Calu3 (cell line): ENCODE results near the gene RANBP3L. TPM values are rescaled to one million over a fixed set of nuclear protein-coding genes. Genes with fewer than 3 reads are reported as not detected.

Experiments used
- BruUV-seq: library from RNA; stranded (reverse); fragments of 400-500 nt; replicated peaks from 2 replicates; lab custom pipeline; 2021; lab: Mats Ljungman, UMichigan
- CTCF ChIA-PET: fragments of 300-600 bp; sonication (Branson Sonifier 250); formaldehyde crosslinking; loops from one replicate; lab custom pipeline; 2022; ENCODE audit warnings: antibody characterized with exemption; lab: Charles Lee
- DNase-seq: peaks from one replicate; pipeline ENCODE4 v3.0.0; 2022
- H3K27ac Mint-ChIP-seq: one replicate; pipeline ENCODE4 v1.8.0; 2022; ENCODE audit warnings: mixed read lengths; ENCODE audit not compliant: unreplicated experiment
- H3K27me3 Mint-ChIP-seq: one replicate; pipeline ENCODE4 v1.8.0; 2022; ENCODE audit warnings: mixed read lengths; ENCODE audit not compliant: unreplicated experiment
- H3K36me3 Mint-ChIP-seq: one replicate; pipeline ENCODE4 v1.8.0; 2022; ENCODE audit warnings: mild to moderate bottlenecking, moderate library complexity, mixed read lengths; ENCODE audit not compliant: insufficient read depth, unreplicated experiment
- H3K4me1 Mint-ChIP-seq: one replicate; pipeline ENCODE4 v1.8.0; 2022; ENCODE audit warnings: mild to moderate bottlenecking, low read depth, mixed read lengths; ENCODE audit not compliant: unreplicated experiment
- H3K4me3 Mint-ChIP-seq: one replicate; pipeline ENCODE4 v1.8.0; 2022; ENCODE audit warnings: mild to moderate bottlenecking, low read depth, moderate library complexity, mixed read lengths; ENCODE audit not compliant: unreplicated experiment
- H3K9me3 Mint-ChIP-seq: one replicate; pipeline ENCODE4 v1.8.0; 2022; ENCODE audit warnings: low read depth, mixed read lengths; ENCODE audit not compliant: unreplicated experiment
- intact Hi-C: fragments of 100-400 bp; cut with micrococcal nuclease; formaldehyde crosslinking; loops from one replicate; pipeline ENCODE4 v1.10.0; 2022; ENCODE audit not compliant: unreplicated experiment
- total RNA-seq: library from RNA; stranded (reverse); gene quantifications from 2 replicates; pipeline ENCODE4 v1.2.3, GENCODE V29; 2022
- TF ChIP-seq, protein P1 (sequence below): fragments of 200-600 bp; IDR thresholded peaks from one replicate; pipeline ENCODE4 v1.8.0; 2022; ENCODE audit warnings: antibody characterized with exemption; ENCODE audit not compliant: unreplicated experiment

Gene RANBP3L
- total RNA-seq, 1 experiment from 2014 or later = not detected

DNA sequence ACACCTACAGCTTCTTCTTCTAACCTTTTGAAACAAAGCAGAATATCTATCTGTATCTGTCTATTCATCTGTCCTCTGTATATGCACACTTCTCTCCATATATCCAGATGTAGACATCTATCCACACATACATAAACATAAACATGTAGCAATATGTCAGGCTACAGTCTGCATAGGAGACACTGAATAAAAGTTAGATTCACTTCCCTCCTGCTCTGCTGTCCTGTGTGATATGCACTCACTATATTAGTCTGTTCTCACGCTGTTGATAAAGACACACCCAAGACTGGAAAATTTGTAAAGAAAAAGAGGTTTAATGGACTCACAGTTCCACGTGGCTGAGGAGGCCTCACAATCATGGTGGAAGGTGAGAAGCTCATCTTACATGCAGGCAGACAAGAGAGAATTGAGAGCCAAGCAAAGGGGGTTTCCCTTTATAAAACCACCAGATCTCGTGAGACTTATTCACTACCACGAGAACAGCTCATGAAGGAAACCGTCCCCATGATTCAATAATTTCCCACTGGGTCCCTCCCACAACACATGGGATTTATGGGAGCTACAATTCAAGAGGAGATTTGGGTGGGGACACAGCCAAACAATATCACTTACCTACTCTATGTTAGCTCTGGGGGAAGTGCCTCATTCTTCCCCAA is 24.1 kb downstream of the RANBP3L start:
- BruUV-seq = no TSS peak
- H3K4me1 Mint-ChIP-seq = no peaks in the 10 kb centered on the region
- intact Hi-C loops = no loop called here
- H3K9me3 Mint-ChIP-seq = no peaks in the 10 kb centered on the region
- H3K36me3 Mint-ChIP-seq = no peaks in the 10 kb centered on the region
- H3K27ac Mint-ChIP-seq = no peak overlapping the region
- H3K4me3 Mint-ChIP-seq = no peak overlapping the region
- TF ChIP-seq, protein P1, sequence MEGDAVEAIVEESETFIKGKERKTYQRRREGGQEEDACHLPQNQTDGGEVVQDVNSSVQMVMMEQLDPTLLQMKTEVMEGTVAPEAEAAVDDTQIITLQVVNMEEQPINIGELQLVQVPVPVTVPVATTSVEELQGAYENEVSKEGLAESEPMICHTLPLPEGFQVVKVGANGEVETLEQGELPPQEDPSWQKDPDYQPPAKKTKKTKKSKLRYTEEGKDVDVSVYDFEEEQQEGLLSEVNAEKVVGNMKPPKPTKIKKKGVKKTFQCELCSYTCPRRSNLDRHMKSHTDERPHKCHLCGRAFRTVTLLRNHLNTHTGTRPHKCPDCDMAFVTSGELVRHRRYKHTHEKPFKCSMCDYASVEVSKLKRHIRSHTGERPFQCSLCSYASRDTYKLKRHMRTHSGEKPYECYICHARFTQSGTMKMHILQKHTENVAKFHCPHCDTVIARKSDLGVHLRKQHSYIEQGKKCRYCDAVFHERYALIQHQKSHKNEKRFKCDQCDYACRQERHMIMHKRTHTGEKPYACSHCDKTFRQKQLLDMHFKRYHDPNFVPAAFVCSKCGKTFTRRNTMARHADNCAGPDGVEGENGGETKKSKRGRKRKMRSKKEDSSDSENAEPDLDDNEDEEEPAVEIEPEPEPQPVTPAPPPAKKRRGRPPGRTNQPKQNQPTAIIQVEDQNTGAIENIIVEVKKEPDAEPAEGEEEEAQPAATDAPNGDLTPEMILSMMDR = no peak
- CTCF ChIA-PET = interaction anchor here (0.6 to 1.2 kb wide), 2 partner anchors 18 to 99 kb away, joined by 3 read pairs; no protein-coding TSS in a partner anchor
- DNase-seq = no peak
- H3K27me3 Mint-ChIP-seq = peaks cover 28% of the 10 kb centered on the region

DNA sequence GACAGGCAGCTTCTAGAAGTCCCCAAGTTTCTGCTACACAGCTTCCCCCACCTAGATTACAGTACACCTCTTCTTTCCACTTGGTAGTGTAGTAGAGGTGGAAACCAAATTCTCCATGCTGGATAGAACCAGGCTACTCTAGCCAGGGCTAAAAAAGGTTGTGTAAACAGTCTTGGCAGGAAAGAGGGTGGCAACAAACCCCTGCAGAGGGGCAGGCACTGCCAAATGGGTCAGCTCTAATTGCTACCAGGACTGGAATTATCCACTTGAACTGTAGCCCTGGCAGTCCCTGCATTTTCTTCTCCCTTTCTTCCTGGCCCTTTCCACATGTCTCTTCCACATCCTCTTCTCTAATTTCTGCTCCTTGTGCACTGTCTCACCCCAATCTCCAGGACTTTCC is 24.8 kb downstream of the RANBP3L start:
- Mint-ChIP-seq H3K36me3 (no peaks in the 10 kb centered on the region), H3K27me3 (peaks cover 28% of the 10 kb centered on the region), H3K4me3 (no peak overlapping the region), H3K4me1 (no peaks in the 10 kb centered on the region), H3K27ac (no peak overlapping the region), H3K9me3 (no peaks in the 10 kb centered on the region)
- intact Hi-C loops = no loop called here
- no TSS peak for BruUV-seq
- DNase-seq = no peak
- CTCF ChIA-PET = no interaction called here
- TF ChIP-seq, protein P1 = no peak

DNA sequence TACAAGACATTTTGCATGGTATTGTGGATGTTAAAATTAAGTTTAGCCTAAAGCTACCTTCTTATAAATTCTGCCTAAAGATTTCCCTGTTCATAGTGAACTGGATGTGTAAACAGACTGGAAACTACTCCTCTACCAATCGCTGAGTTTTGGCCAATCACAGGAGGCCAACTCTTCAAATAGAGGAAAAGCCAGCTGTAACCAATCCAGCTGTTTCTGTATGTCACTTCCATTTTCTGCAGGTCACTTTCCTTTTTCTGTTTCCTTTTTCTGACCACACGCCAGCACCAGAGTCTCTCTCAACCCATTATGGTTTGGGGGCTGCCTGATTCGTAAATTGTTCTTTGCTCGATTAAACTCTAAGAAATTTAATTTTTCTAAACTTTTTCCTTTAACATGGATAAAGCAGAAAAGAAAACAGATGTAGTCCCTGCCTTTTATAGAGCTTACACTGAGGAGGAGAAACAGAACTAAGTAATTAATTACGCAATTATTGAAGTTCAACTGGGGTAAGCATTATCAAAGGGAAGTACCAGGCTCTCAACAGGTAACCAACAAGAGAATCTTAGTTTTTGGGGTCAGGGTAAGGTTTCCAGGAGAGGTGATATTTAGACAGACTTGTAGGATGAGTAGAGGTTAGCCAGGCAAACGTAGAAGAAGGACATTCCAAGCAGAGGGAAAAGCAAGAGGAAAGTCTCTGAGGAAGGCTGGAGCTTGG is 27.7 kb downstream of the RANBP3L start:
- H3K27me3 Mint-ChIP-seq = peaks cover 28% of the 10 kb centered on the region
- CTCF ChIA-PET = no interaction called here
- H3K4me1 Mint-ChIP-seq = no peaks in the 10 kb centered on the region
- no TSS peak for BruUV-seq
- intact Hi-C loops = no loop called here
- TF ChIP-seq, protein P1 = no peak
- H3K9me3 Mint-ChIP-seq = no peaks in the 10 kb centered on the region
- no peak for DNase-seq
- H3K36me3 Mint-ChIP-seq = no peaks in the 10 kb centered on the region
- no peak overlapping the region for H3K4me3 Mint-ChIP-seq
- no peak overlapping the region for H3K27ac Mint-ChIP-seq

DNA sequence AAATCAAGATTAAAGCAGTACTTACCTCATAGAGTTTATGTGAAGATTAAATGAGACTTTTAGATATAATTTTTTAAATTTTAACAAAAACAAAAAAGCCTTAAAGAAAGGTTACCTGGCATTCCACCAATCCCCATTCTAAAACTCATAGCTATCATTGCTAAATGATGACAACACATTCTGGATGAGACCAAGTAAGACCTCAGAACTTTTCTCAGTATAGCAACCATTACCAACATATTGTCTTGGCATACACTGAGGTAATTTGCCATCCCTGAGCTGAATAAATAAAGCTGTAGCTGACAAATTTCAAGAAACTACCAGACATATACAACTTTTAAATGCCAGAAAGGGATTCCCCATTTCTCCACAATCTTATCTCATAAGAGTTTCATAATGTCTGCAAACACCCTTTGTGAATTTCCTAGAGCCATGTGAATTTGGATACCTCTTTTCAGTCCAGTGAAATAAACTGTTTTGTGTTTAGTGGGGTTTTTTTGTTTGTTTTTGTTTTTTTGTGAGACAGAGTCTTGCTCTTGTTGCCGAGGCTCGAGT is 29.5 kb downstream of the RANBP3L start:
- BruUV-seq = no TSS peak

More for the DNA sequence above, 29.5 kb downstream of the RANBP3L start:
- Mint-ChIP-seq H3K27me3 (peaks cover 22% of the 10 kb centered on the region), H3K27ac (no peak overlapping the region), H3K4me3 (no peak overlapping the region), H3K36me3 (no peaks in the 10 kb centered on the region), H3K4me1 (no peaks in the 10 kb centered on the region), H3K9me3 (no peaks in the 10 kb centered on the region)
- CTCF ChIA-PET = no interaction called here
- intact Hi-C loops = no loop called here
- DNase-seq = no peak
- TF ChIP-seq, protein P1 = no peak
